ENCODE measurements around the gene FZD8.
"Not testable (repeated sequence)": the region's sequence is repeated elsewhere in the genome, so short reads cannot be mapped to it uniquely, and the experiment has no call there.

Gene FZD8

GRCh38 chr10:35642035-35642792, at the start of gene FZD8:
Gene FZD8 (minus strand): TSS chr10:35642296. CDS start chr10:35641429, 867 bp downstream.
- DNase-seq (ENCODE audit: low read depth): peak; percentile 59

GRCh38 chr10:35691522-35692236, 49.6 kb upstream of the FZD8 start:
- no peak for DNase-seq (ENCODE audit: low read depth)

- no peak for DNase-seq (ENCODE audit: low read depth)
Measured at GRCh38 chr10:35690534-35690933, 48.4 kb upstream of the FZD8 start.

GRCh38 chr10:35685858-35686257, 43.8 kb upstream of the FZD8 start:
- not testable (repeated sequence) for DNase-seq (ENCODE audit: low read depth)

GRCh38 chr10:35685402-35685801, 43.3 kb upstream of the FZD8 start:
- DNase-seq (ENCODE audit: low read depth): no peak

GRCh38 chr10:35684586-35684985, 42.5 kb upstream of the FZD8 start:
- DNase-seq (ENCODE audit: low read depth): no peak

- no peak for DNase-seq (ENCODE audit: low read depth)
Measured at GRCh38 chr10:35675846-35676245, 33.8 kb upstream of the FZD8 start.

GRCh38 chr10:35674843-35675242, 32.7 kb upstream of the FZD8 start:
- no peak for DNase-seq (ENCODE audit: low read depth)

- DNase-seq (ENCODE audit: low read depth): no peak
Measured at GRCh38 chr10:35668865-35669650, 27.0 kb upstream of the FZD8 start.

- no peak for DNase-seq (ENCODE audit: low read depth)
Measured at GRCh38 chr10:35667971-35668370, 25.9 kb upstream of the FZD8 start.

GRCh38 chr10:35667270-35667889, 25.3 kb upstream of the FZD8 start:
- DNase-seq (ENCODE audit: low read depth): no peak

- DNase-seq (ENCODE audit: low read depth): no peak
Measured at GRCh38 chr10:35661236-35661635, 19.1 kb upstream of the FZD8 start.

GRCh38 chr10:35659456-35659855, 17.4 kb upstream of the FZD8 start:
- DNase-seq (ENCODE audit: low read depth): no peak

GRCh38 chr10:35657621-35658020, 15.5 kb upstream of the FZD8 start:
- DNase-seq (ENCODE audit: low read depth): no peak

GRCh38 chr10:35652824-35653223, 10.7 kb upstream of the FZD8 start:
- DNase-seq (ENCODE audit: low read depth): no peak

GRCh38 chr10:35650894-35651293, 8.8 kb upstream of the FZD8 start:
- no peak for DNase-seq (ENCODE audit: low read depth)

GRCh38 chr10:35644050-35644950, 2.2 kb upstream of the FZD8 start:
- no peak for DNase-seq (ENCODE audit: low read depth)

GRCh38 chr10:35643151-35644049, 1.3 kb upstream of the FZD8 start:
- DNase-seq (ENCODE audit: low read depth): no peak

- no peak for DNase-seq (ENCODE audit: low read depth)
Measured at GRCh38 chr10:35642793-35643114, 658 bp upstream of the FZD8 start.

GRCh38 chr10:35641676-35642034, 441 bp downstream of the FZD8 start:
- no peak for DNase-seq (ENCODE audit: low read depth)

Measured in HS-27A (cell line).